HepG2 (cell line): ENCODE results near the gene ANTXR1. TPM values are rescaled to one million over a fixed set of nuclear protein-coding genes. Genes with fewer than 3 reads are reported as not detected.

Experiments
- DMAP1 ChIP-seq: IDR thresholded peaks from 2 replicates; pipeline ENCODE4 v1.6.1; 2016
- HINFP ChIP-seq: sonication (generic); formaldehyde crosslinking; IDR thresholded peaks from 2 replicates; pipeline ENCODE4 v1.4.0; 2020; ENCODE audit warnings: low read depth, mild to moderate bottlenecking, missing genetic modification reagents
- HNF1A ChIP-seq, 2 experiments: sonication (generic) in 1 of 2; formaldehyde crosslinking in 1 of 2; IDR thresholded peaks; 2 replicates each; pipeline versions ENCODE4 v1.4.0 to v1.6.1; 2016 to 2020; ENCODE audit warnings: borderline replicate concordance in 1 of 2, low read depth in 1 of 2, mild to moderate bottlenecking in 1 of 2, missing genetic modification reagents in 1 of 2
- JDP2 ChIP-seq: sonication (generic); formaldehyde crosslinking; IDR thresholded peaks from 2 replicates; pipeline ENCODE4 v1.8.1; 2022; ENCODE audit warnings: missing genetic modification reagents, borderline replicate concordance
- MAFF ChIP-seq: IDR thresholded peaks from 2 replicates; pipeline ENCODE4 v1.6.1; 2011; ENCODE audit warnings: low read depth, low read length, improper control_type of control experiment
- MTA1 ChIP-seq: sonication (generic); formaldehyde crosslinking; IDR thresholded peaks from 2 replicates; pipeline ENCODE4 v1.4.0; 2020; ENCODE audit warnings: missing genetic modification reagents, mild to moderate bottlenecking, borderline replicate concordance
- RERE ChIP-seq: IDR thresholded peaks from 2 replicates; pipeline ENCODE4 v1.6.1; 2016; ENCODE audit warnings: low read depth, missing genetic modification reagents, missing compliant biosample characterization
- ZFX ChIP-seq: sonication (generic); formaldehyde crosslinking; IDR thresholded peaks from 2 replicates; pipeline ENCODE4 v1.4.0; 2020; ENCODE audit warnings: mild to moderate bottlenecking, low read depth, missing genetic modification reagents, moderate library complexity
- ZMYM4 ChIP-seq: sonication (generic); formaldehyde crosslinking; IDR thresholded peaks from 2 replicates; pipeline ENCODE4 v1.8.1; 2023; ENCODE audit warnings: mild to moderate bottlenecking, missing genetic modification reagents
- ZNF546 ChIP-seq: sonication (generic); formaldehyde crosslinking; conservative IDR thresholded peaks from 2 replicates; pipeline ENCODE4 v1.8.1; 2023; ENCODE audit warnings: mild to moderate bottlenecking, missing genetic modification reagents
- ZNF687 ChIP-seq: sonication (generic); formaldehyde crosslinking; IDR thresholded peaks from 2 replicates; pipeline ENCODE4 v1.5.1; 2020; ENCODE audit warnings: mild to moderate bottlenecking, missing genetic modification reagents, moderate library complexity
- ZNF761 ChIP-seq: sonication (generic); formaldehyde crosslinking; conservative IDR thresholded peaks from 2 replicates; pipeline ENCODE4 v1.4.0; 2020; ENCODE audit warnings: mild to moderate bottlenecking, missing genetic modification reagents
- polyA plus RNA-seq, 8 experiments: library from polyadenylated mRNA; depleted of rRNA in 3 of 8; stranded (reverse) in 7 of 8; unstranded in 1 of 8; fragments of >200 nt; fragmentation: Illumina TruSeq in 4 of 8; extraction: Trizol in 4 of 8; gene quantifications; 2 replicates each; pipeline versions ENCODE4 v1.2.1 to v1.2.3, GENCODE V29; 2011 to 2016; ENCODE audit warnings: low read depth in 4 of 8, missing spikeins in 1 of 8, mixed read lengths in 1 of 8; ENCODE audit not compliant: insufficient read depth in 1 of 8
- total RNA-seq, 5 experiments: library from RNA; depleted of rRNA; stranded (reverse); fragments of >200 nt; fragmentation: Illumina TruSeq; extraction: Trizol; gene quantifications; 2 replicates each; pipeline ENCODE4 v1.2.3, GENCODE V29; 2016; ENCODE audit warnings: low read depth in 1 of 5

ANTXR1 gene
- total and polyA plus RNA-seq, 2 of the 13 experiments (the other 11 are each of a cell fraction or from before 2014, with no cell fraction given): 4.5 to 12.7 TPM

- TF ChIP-seq RERE (CRISPR knock-in tag): no peak
- TF ChIP-seq MAFF: no peak
- TF ChIP-seq HINFP (CRISPR knock-in tag): 0 out of 2 replicates have a peak, but pooled peaks have one; percentile 62
- 0 out of 2 replicates have a peak, but pooled peaks have one; percentile 4 for TF ChIP-seq DMAP1 (CRISPR knock-in tag)
- 0 out of 2 replicates have a peak, but pooled peaks have one; percentile 24 for TF ChIP-seq MTA1 (CRISPR knock-in tag)
- no peak for TF ChIP-seq ZNF546 (CRISPR knock-in tag)
- TF ChIP-seq HNF1A (IDR thresholded peaks at IDR 0.05; ENCODE audit: low read depth): no peak
- TF ChIP-seq HNF1A (CRISPR knock-in tag; IDR thresholded peaks at IDR 0.05; ENCODE audit: borderline replicate concordance): no peak
- TF ChIP-seq JDP2 (CRISPR knock-in tag): no peak
- peak; percentile 31; the same call in 1 of the 2 replicates for TF ChIP-seq ZMYM4 (CRISPR knock-in tag)
- peak; percentile 50; the same call in 1 of the 2 replicates for TF ChIP-seq ZFX (CRISPR knock-in tag)
- TF ChIP-seq ZNF761 (CRISPR knock-in tag): 0 out of 2 replicates have a peak, but pooled peaks have one; percentile 15
- TF ChIP-seq ZNF687 (CRISPR knock-in tag): peak; percentile 47
These were observed 168.0 kb downstream of the ANTXR1 start (continued) for GRCh38 chr2:69180974-69181373.
